Neural progenitor cell (in vitro differentiated cells): Measurements from ENCODE around the gene PEX10.

ENCODE experiments used
- EZH2 ChIP-seq: fragments of 200-600 bp; sonication (generic); IDR thresholded peaks from 2 replicates; pipeline ENCODE4 v1.6.1; 2017; ENCODE audit warnings: antibody characterized with exemption, mild to moderate bottlenecking, moderate library complexity
- TF ChIP-seq, protein P1 (sequence below): fragments of 200-600 bp; sonication (generic); IDR thresholded peaks from 2 replicates; pipeline ENCODE4 v1.5.1; 2017; ENCODE audit warnings: antibody characterized with exemption, mild to moderate bottlenecking

GRCh38 chr1:2451741-2452140 lies 39.4 kb upstream of the PEX10 start:
- TF ChIP-seq, protein P1, sequence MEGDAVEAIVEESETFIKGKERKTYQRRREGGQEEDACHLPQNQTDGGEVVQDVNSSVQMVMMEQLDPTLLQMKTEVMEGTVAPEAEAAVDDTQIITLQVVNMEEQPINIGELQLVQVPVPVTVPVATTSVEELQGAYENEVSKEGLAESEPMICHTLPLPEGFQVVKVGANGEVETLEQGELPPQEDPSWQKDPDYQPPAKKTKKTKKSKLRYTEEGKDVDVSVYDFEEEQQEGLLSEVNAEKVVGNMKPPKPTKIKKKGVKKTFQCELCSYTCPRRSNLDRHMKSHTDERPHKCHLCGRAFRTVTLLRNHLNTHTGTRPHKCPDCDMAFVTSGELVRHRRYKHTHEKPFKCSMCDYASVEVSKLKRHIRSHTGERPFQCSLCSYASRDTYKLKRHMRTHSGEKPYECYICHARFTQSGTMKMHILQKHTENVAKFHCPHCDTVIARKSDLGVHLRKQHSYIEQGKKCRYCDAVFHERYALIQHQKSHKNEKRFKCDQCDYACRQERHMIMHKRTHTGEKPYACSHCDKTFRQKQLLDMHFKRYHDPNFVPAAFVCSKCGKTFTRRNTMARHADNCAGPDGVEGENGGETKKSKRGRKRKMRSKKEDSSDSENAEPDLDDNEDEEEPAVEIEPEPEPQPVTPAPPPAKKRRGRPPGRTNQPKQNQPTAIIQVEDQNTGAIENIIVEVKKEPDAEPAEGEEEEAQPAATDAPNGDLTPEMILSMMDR: no peak
- no peak for TF ChIP-seq EZH2
